Smooth muscle cell (in vitro differentiated cells): ENCODE data around the gene PLEKHD1. TPM values are rescaled to one million over a fixed set of nuclear protein-coding genes. Genes with fewer than 3 reads are reported as not detected.
A peak's percentile ranks its signal among the peaks of the same experiment; 100 is the strongest.

Experiments used
- DNase-seq: peaks from one replicate; lab custom pipeline; 2025; ENCODE audit not compliant: unreplicated experiment; lab: John Stamatoyannopoulos, UW
- H2AFZ ChIP-seq: fragments of 200-600 bp; sonication (generic); 2 replicates; pipeline ENCODE4 v1.6.0; 2016; ENCODE audit warnings: antibody characterized with exemption, low read depth, mild to moderate bottlenecking
- H3F3A ChIP-seq: fragments of 200-600 bp; sonication (generic); 2 replicates; pipeline ENCODE4 v1.6.0; 2017; ENCODE audit warnings: antibody characterized with exemption, low read depth
- H3K27ac ChIP-seq: fragments of 200-600 bp; sonication (generic); 2 replicates; pipeline ENCODE4 v1.5.1; 2016; ENCODE audit warnings: low read depth, mild to moderate bottlenecking
- H3K27me3 ChIP-seq: fragments of 200-600 bp; sonication (generic); 2 replicates; pipeline ENCODE4 v1.6.1; 2016; ENCODE audit warnings: low read depth, mild to moderate bottlenecking
- H3K36me3 ChIP-seq: fragments of 200-600 bp; sonication (generic); 2 replicates; pipeline ENCODE4 v1.5.1; 2016; ENCODE audit warnings: low read depth
- H3K4me1 ChIP-seq: fragments of 200-600 bp; sonication (generic); 2 replicates; pipeline ENCODE4 v1.5.1; 2016; ENCODE audit warnings: low read depth
- H3K4me2 ChIP-seq: fragments of 200-600 bp; sonication (generic); 2 replicates; pipeline ENCODE4 v1.6.0; 2016; ENCODE audit warnings: mild to moderate bottlenecking
- H3K4me3 ChIP-seq: fragments of 200-600 bp; sonication (generic); 2 replicates; pipeline ENCODE4 v1.5.1; 2016; ENCODE audit warnings: mild to moderate bottlenecking
- H3K79me2 ChIP-seq: fragments of 200-600 bp; sonication (generic); 2 replicates; pipeline ENCODE4 v1.6.0; 2016; ENCODE audit warnings: low read depth, mild to moderate bottlenecking
- H3K9ac ChIP-seq: fragments of 200-600 bp; sonication (generic); 2 replicates; pipeline ENCODE4 v1.6.0; 2016; ENCODE audit warnings: low read depth
- H3K9me3 ChIP-seq: fragments of 200-600 bp; sonication (generic); replicated peaks from 2 replicates; pipeline ENCODE4 v1.5.1; 2016; ENCODE audit warnings: low read depth
- H4K20me1 ChIP-seq: fragments of 200-600 bp; sonication (generic); 2 replicates; pipeline ENCODE4 v1.6.0; 2016; ENCODE audit warnings: low read depth
- WGBS: methylation state at CpG from one replicate; pipeline ENCODE4 v1.1.7; 2016; ENCODE audit warnings: low lambda C conversion rate; 5-methylcytosine and 5-hydroxymethylcytosine counted together
- polyA plus RNA-seq: library from polyadenylated mRNA; unstranded; fragments of >200 nt; fragmentation: Nextera tagmentation; extraction: Ambion mirVana; gene quantifications from 2 replicates; pipeline ENCODE4 v1.2.1, GENCODE V29; 2016
- total RNA-seq: library from RNA; depleted of rRNA; stranded (reverse); fragments of >200 nt; gene quantifications from 2 replicates; pipeline ENCODE4 v1.2.3, GENCODE V29; 2014
- TF ChIP-seq, protein P1 (sequence below): fragments of 200-600 bp; sonication (generic); IDR thresholded peaks from 2 replicates; pipeline ENCODE4 v1.5.1; 2017; ENCODE audit warnings: borderline replicate concordance, mild to moderate bottlenecking, antibody characterized with exemption; ENCODE audit not compliant: insufficient read depth, poor library complexity, severe bottlenecking

Gene PLEKHD1
- total and polyA plus RNA-seq, 2 experiments from 2014 or later, result 0.03 TPM; not detected in 1

DNA sequence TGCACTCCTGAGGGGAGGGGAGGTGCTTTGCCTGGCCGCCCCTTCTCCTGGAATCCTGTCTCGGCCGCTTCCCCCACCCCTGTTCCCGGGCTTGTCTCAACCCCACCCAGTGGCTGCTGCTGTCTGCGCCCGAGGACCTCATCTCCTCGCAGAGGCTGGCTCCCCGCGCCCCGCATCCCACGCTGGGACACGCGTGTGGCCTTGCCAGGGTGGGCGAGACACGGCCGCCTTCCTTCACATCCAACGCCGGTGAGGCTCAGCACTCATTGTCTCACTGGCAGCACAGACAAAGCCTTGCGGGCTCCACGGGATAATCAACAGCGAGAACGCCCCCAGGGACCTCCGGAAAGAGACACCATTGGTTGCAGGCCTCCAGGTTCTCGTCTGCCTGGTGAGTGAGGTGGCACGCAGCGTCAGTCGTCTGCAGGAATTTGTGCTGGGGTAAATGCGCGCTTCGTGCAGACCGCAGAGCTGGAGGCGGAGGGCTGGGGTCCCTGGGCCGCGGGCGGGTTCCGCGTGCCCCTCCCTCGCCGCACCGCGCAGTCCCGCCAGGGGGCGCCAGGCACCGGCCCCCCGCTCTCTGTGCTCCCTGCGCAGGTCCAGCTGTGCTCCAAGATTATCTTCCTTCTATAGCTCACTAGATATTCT is 63.3 kb downstream of the PLEKHD1 start:
- no peak overlapping the region for H3K9ac ChIP-seq
- H3K27ac ChIP-seq, result no peak overlapping the region
- H2AFZ ChIP-seq, result peak overlapping the region; percentile 91
- peaks cover 11% of the 10 kb centered on the region for H3K27me3 ChIP-seq
- H3K4me1 ChIP-seq, result peaks cover 5% of the 10 kb centered on the region
- H3K36me3 ChIP-seq, result no peaks in the 10 kb centered on the region
- no peaks in the 10 kb centered on the region for H3F3A ChIP-seq
- TF ChIP-seq, protein P1, sequence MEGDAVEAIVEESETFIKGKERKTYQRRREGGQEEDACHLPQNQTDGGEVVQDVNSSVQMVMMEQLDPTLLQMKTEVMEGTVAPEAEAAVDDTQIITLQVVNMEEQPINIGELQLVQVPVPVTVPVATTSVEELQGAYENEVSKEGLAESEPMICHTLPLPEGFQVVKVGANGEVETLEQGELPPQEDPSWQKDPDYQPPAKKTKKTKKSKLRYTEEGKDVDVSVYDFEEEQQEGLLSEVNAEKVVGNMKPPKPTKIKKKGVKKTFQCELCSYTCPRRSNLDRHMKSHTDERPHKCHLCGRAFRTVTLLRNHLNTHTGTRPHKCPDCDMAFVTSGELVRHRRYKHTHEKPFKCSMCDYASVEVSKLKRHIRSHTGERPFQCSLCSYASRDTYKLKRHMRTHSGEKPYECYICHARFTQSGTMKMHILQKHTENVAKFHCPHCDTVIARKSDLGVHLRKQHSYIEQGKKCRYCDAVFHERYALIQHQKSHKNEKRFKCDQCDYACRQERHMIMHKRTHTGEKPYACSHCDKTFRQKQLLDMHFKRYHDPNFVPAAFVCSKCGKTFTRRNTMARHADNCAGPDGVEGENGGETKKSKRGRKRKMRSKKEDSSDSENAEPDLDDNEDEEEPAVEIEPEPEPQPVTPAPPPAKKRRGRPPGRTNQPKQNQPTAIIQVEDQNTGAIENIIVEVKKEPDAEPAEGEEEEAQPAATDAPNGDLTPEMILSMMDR, result peak; percentile 79
- H4K20me1 ChIP-seq, result no peaks in the 10 kb centered on the region
- H3K4me2 ChIP-seq, result peak overlapping the region; percentile 86
- H3K79me2 ChIP-seq, result no peaks in the 10 kb centered on the region
- no peak for DNase-seq
- H3K4me3 ChIP-seq, result peak overlapping the region; percentile 47
- H3K9me3 ChIP-seq, result no peaks in the 10 kb centered on the region
- 7% methylated on average over 45 of the region's 46 CpGs for WGBS

GRCh38 chr14:69548566-69548965 is 64.0 kb downstream of the PLEKHD1 start:
- TF ChIP-seq, protein P1, result no peak
- Histone ChIP-seq H3K4me2 (no peak overlapping the region), H3K27me3 (peaks cover 11% of the 10 kb centered on the region), H2AFZ (no peak overlapping the region), H3K4me3 (no peak overlapping the region), H3K9me3 (no peaks in the 10 kb centered on the region), H3K9ac (no peak overlapping the region), H4K20me1 (no peaks in the 10 kb centered on the region), H3K79me2 (no peaks in the 10 kb centered on the region), H3K36me3 (no peaks in the 10 kb centered on the region), H3K4me1 (peaks cover 5% of the 10 kb centered on the region), H3K27ac (no peak overlapping the region), H3F3A (no peaks in the 10 kb centered on the region)
- WGBS, result 90% methylated on average over 8 of the region's 8 CpGs
- no peak for DNase-seq

- H4K20me1 ChIP-seq, result no peaks in the 10 kb centered on the region
- no peak for DNase-seq
- TF ChIP-seq, protein P1, result no peak
- no peaks in the 10 kb centered on the region for H3K9me3 ChIP-seq
- H3K4me2 ChIP-seq, result no peak overlapping the region
- no peak overlapping the region for H2AFZ ChIP-seq
- no peaks in the 10 kb centered on the region for H3K36me3 ChIP-seq
- H3K27me3 ChIP-seq, result peaks cover 7% of the 10 kb centered on the region
- 76% methylated on average over 2 of the region's 2 CpGs for WGBS
- H3K79me2 ChIP-seq, result no peaks in the 10 kb centered on the region
- no peaks in the 10 kb centered on the region for H3F3A ChIP-seq
- H3K4me3 ChIP-seq, result no peak overlapping the region
- no peak overlapping the region for H3K9ac ChIP-seq
- no peak overlapping the region for H3K27ac ChIP-seq
- H3K4me1 ChIP-seq, result peaks cover 5% of the 10 kb centered on the region
Measured at GRCh38 chr14:69551511-69551910, 67.0 kb downstream of the PLEKHD1 start.

GRCh38 chr14:69553252-69553651 is 68.7 kb downstream of the PLEKHD1 start:
- H3F3A ChIP-seq, result no peaks in the 10 kb centered on the region
- H3K4me1 ChIP-seq, result no peaks in the 10 kb centered on the region
- H3K79me2 ChIP-seq, result no peaks in the 10 kb centered on the region
- no peak overlapping the region for H3K4me3 ChIP-seq
- no peak overlapping the region for H2AFZ ChIP-seq
- H3K4me2 ChIP-seq, result no peak overlapping the region
- DNase-seq, result no peak
- no peaks in the 10 kb centered on the region for H4K20me1 ChIP-seq
- peaks cover 7% of the 10 kb centered on the region for H3K27me3 ChIP-seq
- TF ChIP-seq, protein P1, result no peak
- H3K9me3 ChIP-seq, result no peaks in the 10 kb centered on the region
- no peaks in the 10 kb centered on the region for H3K36me3 ChIP-seq
- H3K27ac ChIP-seq, result no peak overlapping the region
- no peak overlapping the region for H3K9ac ChIP-seq
- WGBS, result 9% methylated on average over 1 of the region's 1 CpG
